Raji (cell line): ENCODE measurements around the gene TRIM71.

Experiments
- POLR2A ChIP-seq: IDR thresholded peaks from 2 replicates; pipeline ENCODE4 v1.6.1; 2011; ENCODE audit warnings: low read depth, low read length, control low read depth; ENCODE audit not compliant: insufficient read depth

Gene TRIM71

DNA sequence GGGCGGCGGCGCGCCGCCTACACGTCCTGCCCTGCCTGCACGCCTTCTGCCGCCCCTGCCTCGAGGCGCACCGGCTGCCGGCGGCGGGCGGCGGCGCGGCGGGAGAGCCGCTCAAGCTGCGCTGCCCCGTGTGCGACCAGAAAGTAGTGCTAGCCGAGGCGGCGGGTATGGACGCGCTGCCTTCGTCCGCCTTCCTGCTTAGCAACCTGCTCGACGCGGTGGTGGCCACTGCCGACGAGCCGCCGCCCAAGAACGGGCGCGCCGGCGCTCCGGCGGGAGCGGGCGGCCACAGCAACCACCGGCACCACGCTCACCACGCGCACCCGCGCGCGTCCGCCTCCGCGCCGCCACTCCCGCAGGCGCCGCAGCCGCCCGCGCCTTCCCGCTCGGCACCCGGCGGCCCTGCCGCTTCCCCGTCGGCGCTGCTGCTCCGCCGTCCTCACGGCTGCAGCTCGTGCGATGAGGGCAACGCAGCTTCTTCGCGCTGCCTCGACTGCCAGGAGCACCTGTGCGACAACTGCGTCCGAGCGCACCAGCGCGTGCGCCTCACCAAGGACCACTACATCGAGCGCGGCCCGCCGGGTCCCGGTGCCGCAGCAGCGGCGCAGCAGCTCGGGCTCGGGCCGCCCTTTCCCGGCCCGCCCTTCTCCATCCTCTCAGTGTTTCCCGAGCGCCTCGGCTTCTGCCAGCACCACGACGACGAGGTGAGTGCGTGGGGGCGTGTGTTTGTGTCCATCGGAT, 602 bp downstream of the TRIM71 start:
- TF ChIP-seq POLR2A, result no peak

DNA sequence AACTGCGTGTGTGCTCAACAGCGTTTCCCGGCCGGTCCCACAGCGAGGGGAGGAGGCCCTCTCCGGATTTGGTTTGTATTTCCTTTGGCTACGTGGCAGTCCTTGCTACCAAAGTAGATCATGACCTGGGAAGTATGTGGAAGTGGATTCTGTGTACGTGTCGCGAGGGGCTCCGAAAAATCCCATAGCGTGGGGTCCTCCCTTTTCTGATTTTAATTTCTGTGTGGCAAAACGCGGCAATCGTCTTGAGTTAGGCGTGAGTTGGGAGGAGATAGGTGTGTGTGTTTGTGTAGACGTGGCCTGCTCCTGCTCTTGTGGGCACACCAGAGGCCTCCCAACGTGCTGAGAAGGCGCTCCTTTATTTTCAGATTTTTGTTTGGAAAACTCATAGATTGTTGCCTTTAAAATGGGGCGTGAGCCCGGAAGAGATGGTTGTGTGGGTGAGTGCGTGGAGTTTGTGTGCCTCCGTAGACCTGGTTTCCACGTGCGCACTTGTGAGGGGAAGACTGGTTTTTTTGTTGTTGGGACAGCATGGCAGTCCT, 1.2 kb downstream of the TRIM71 start:
- TF ChIP-seq POLR2A, result no peak

DNA sequence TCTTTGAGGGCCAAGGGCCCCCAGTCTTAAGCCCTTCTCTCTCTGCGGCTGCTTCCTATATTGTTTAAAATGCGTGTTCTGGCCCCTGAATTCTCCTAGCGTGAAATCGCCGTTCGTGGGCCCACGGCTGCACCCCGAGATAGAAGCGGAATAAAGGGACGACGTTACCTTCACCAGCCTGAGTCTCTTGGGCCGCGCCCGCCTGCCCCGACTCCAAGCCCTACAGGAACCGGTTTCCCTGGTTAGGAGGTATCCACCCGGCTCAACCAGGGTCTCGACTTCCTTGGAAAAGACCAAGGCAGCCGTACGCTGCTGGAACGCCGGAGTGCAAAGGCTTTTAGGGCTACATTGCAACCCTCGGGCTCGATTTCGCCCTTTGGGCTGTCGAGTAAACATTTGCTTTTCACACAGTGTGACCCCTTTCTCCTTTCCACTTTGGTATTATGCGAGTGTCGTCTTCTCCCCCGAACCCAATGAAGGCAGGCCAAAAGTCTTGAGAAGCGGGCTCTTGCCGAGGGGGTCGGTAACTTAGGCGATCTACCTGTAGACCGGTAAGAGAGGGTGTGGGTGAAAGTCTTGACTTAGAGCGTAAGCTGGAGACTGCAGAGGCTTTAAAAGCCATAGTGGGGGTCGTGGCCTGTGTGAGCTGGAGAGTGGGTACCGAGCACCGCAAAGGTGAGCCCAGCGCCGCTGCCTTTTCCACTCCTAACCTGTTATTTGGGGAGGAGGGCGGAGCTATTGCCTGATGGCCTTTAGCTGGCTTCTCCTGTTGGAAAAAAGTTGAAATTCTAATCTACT, 2.0 kb downstream of the TRIM71 start:
- TF ChIP-seq POLR2A, result no peak

DNA sequence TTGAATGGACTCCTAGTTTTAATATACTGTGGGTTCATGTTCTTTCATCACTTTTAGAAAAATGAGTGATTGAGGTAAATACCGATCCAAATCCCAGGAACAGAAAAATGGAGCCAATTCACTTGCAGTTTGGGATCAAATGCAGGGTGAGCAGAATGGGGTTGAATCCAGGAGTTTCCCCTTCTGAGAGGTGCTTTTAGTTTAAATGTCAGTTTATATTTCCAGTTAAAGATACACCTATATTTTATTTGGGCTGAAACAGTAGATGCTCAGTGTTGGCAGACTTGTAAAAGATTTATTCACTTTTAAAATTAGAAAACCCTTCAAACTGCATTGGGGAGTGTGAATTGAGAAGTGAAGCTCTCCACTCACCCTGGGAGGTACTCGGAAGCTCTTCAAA, 2.6 kb downstream of the TRIM71 start:
- no peak for TF ChIP-seq POLR2A

DNA sequence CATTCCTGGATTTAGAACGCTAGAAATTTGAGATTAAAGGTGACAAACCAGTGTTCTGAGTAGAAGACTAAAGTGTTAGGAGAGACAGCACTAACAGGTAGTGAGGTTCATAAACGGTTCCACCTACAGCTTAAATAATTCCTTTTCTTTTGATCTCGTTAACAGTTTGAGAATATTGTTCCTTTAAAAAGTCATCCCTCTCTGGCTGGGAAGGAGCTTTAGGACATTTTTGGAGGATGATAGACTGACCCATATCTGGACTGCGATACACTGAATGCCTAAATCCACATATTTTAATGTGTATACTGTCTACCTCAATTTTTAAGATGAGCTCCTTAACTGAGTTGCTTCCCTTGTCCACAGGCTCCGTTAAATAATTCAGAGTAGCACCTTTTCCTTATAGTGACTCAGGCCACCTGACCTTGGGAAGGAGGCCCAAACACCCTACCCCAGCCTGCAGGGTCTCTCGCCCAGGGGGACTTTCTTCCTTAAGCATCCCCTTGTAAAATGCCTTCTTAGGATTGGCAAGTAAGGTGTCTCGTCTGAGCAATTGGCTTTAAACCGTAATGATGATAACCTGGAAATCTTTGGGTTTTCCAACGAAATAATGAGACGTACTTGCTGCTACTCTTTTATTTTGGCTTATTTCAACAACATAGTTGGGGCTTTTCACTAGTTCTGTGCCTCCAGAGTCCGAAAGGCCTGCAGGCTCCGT, 3.3 kb downstream of the TRIM71 start:
- TF ChIP-seq POLR2A, result no peak

DNA sequence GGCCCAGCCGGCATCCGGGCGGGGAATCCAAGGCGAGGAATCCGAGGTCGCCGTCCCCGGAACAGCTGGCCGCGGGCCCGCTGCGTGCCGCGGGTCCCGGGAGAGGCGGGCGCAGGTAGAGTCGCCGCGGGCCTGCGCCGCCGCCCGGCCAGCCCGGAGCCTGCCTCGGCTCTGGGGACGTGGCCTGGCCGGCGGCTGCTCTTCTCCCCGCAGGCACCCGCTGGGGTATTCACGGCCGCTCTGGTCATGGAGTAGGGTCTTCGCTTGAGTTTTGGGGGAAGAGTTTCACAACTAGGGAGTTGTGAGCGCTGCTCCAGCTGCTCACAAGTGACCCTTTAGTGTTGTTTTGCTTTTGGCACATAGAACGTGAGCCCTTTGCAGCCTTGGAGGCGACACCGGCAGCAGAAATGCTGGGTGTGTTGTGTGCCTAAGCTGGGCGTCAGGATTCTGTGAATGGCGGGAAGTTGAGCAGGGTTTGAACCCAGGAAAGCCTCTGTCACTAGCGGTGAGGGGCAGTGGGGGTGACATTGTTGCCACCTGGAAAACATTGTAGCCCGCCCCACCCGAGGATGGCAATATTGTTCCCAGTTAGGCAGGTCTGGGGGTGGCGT, 4.0 kb downstream of the TRIM71 start:
- TF ChIP-seq POLR2A, result no peak

DNA sequence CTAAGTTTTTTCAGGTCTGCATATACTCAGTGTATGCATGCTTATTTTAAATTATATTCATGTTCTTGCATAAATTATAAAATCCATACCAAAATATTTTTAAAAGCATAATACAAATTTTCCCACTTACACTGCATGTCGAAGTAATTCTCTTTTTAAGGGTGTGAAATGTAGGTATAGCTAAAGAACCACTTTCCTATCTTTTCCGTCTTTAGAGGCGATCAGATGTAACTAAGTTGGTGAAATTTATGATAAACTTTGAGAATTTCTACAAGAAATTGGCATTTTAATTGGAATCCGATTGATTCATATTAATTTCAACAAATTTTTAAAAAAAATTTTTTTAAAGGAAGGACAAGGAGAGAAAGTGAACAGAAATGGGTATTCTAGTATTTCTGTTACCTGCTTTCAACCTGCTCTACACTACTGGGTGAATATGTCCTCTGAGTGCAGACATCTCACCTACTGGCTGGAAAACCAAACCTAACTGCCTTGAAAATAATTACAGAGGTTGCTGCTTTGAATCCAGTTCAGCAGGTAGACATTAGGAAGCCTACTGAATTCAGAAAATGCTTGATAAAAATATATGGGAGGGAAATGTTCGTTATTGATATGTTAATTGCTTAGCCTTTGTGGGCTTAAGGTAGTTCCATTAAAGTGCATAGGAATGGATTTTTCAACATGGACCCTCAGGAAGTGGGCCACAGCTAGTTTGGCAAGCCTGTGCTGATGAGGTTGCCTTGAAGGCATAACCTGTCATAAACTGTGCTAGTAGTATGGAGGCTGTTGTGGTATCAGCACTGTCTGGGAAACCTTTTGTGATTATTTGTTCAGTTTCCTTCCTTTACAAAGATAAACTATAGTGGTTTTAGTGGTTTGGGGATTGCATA, 5.1 kb downstream of the TRIM71 start:
- TF ChIP-seq POLR2A, result no peak

DNA sequence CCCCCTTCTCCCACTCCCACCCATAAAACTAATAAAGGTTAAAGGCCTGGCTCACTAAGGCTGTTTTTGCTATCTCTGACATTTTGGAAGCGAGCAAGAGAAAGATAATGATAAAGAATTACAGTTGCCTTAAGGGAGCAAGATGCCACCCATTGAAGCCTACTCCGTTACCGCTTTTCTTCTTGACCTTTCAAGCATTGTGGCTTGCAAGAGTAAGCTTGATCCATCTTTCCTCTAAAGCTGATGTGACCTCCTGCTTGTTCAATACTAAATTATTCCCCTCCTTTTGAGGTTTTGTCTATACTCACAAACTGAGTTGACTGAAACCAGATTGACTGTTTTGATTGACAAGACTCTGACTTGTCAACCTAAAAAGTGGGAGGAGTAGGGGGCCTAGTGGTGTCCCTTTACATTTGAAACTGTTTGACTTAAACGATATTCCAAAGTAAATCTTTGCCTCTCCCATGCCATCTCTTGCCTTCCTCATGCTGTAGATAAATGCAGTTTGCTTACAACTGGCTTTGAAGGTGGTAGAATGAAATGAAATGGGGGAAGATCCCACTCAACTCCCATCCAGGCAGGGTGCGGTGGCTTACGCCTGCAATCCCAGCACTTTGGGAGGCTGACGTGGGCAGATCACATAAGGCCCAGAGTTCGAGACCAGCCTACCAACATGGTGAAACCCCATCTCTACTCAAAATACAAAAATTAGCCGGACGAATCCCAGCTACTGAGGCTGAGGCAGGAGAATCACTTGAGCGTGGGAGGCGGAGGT, 8.0 kb downstream of the TRIM71 start:
- TF ChIP-seq POLR2A, result no peak

DNA sequence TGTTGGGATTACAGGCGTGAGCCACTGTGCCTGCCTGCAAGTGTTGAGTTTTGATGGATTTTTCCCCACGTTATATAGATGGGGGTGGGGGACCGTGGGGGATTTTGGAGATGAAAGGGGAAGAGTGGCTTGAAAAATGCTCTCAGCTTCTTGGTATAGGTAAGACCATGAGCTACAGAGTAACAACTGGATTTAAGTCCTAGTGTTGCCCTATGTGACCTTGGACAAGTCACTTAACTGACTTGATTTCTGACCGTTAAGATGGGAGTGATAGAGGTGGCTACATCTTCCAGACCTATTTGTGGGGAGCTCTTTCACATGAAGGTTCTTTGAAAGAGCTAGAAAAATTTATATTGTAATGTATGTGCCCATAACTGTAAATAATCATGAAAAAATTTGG, 13.3 kb downstream of the TRIM71 start:
- TF ChIP-seq POLR2A, result no peak

DNA sequence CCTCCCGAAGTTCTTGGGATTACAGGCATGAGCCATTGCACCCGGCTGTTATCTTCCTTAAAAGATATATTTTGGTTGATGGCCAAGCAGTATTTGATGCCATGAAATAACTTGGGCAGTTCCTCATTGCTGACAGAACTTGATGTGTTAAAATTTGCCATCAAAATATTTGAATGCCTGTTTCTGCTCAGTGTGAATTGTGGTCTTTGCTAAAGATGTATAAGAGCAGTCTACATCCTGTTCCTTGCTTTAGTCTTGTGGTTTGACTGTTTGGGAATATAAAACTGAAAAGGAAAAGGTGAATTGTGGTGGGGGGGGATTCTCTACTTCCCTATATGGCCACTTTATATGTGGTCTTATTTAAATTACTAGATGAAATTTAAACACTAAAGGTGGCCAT, 14.0 kb downstream of the TRIM71 start:
- TF ChIP-seq POLR2A, result no peak

DNA sequence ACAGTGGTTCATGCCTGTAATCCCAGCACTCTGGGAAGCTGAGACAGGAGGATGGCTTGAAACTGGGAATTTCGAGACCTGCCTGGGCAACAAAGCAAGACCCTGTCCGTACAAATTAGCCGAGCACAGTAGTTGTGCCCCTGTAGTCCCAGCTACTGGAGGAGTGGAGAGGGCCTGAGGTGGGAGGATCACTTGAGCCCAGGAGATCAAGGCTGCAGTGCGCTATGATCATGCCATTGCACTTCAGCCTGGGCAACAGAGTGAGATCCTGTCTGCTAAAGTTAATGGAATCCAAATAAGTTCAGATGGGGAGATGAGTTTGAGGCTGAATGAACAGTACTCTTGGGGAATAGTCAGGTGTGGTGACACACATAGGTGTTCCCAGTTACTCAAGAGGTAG, 14.4 kb downstream of the TRIM71 start:
- no peak for TF ChIP-seq POLR2A

DNA sequence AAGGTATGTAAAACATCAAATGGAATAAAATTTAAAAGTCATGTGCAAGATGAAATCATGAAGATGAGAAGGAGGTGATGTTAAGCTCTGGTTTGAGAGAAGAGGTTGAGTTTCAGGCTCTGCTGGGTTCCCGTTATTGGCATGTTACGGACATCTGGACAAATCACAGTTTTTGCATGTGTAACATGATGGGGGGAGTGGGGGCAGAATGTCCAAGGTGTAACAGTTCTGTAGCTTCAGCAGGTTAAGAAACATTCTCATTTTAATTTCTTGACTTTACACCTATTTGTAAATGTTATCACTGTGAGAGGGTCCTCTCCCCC, 17.2 kb downstream of the TRIM71 start:
- no peak for TF ChIP-seq POLR2A

DNA sequence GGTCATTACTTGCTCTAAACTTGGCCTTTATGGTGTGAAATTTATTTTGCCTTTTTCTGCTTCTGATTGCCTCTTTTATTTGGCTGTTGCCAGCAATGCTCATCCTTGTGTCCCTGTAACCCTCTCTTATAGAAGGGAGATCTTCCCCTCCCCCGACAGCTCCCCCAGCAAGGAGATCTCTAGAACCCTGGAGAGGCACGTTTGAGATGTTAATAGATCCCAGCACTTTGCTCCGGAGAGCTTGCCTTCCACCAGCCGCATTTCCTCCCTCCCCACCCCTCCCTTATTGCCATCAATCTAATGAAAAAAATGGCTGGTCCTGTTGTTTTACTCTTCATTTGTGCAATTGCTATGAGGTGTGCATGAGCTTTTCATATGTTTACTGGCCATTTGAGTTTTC, 18.2 kb downstream of the TRIM71 start:
- TF ChIP-seq POLR2A, result no peak

DNA sequence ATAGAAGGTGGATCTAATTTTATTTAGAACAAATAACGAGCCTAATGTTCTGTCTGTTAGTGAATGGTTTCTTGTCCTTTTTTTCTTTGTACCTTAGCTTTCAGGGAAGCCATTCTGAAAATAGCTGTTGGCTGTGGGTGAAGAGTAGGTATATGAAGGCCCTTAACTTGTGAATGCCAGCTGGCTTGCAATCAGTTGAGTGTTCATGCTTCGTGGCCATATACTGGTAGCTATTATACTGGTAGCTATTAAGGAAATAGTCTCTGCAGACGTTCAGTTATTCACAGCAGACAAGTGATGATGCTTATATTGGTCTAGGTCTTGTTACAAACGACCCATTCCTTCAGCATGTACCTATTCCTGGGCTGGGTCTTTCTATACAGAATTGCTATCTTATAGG, 18.8 kb downstream of the TRIM71 start:
- TF ChIP-seq POLR2A, result no peak
